Spleen (tissue), 11 donors: ENCODE data around the gene ZNF132. TPM values are rescaled to one million over a fixed set of nuclear protein-coding genes. Genes with fewer than 3 reads are reported as not detected.

Experiments
- DNase-seq: peaks from one replicate; pipeline ENCODE4 v3.0.0-alpha.2; 2020
- H3K27ac ChIP-seq, 8 donors: fragments of 200-600 bp; sonication (generic) in 7 of 8; 1 replicate in 4 of 8; 2 replicates in 4 of 8; pipeline versions ENCODE4 v1.5.0 to v1.8.0; 2016 to 2021; ENCODE audit warnings: inconsistent platforms in 4 of 8, mild to moderate bottlenecking in 4 of 8, moderate library complexity in 1 of 8
- H3K27me3 ChIP-seq, 7 donors: fragments of 200-600 bp; sonication (generic) in 6 of 7; replicated peaks in 1 of 7; 1 replicate in 4 of 7; 2 replicates in 3 of 7; pipeline versions ENCODE4 v1.5.0 to v1.8.0; 2016 to 2021; ENCODE audit warnings: inconsistent platforms in 3 of 7, mild to moderate bottlenecking in 1 of 7
- H3K36me3 ChIP-seq, 6 donors: fragments of 200-600 bp; sonication (generic) in 5 of 6; 1 replicate in 4 of 6; 2 replicates in 2 of 6; pipeline versions ENCODE4 v1.5.0 to v1.8.0; 2016 to 2021; ENCODE audit warnings: inconsistent platforms in 2 of 6
- H3K4me1 ChIP-seq, 6 donors: fragments of 200-600 bp; sonication (generic) in 5 of 6; 1 replicate in 3 of 6; 2 replicates in 3 of 6; pipeline versions ENCODE4 v1.5.0 to v1.8.0; 2016 to 2021; ENCODE audit warnings: inconsistent platforms in 3 of 6
- H3K4me3 ChIP-seq, 8 donors: fragments of 200-600 bp; sonication (generic) in 7 of 8; 1 replicate in 4 of 8; 2 replicates in 4 of 8; pipeline versions ENCODE4 v1.5.0 to v1.8.0; 2016 to 2021; ENCODE audit warnings: inconsistent platforms in 4 of 8, mild to moderate bottlenecking in 4 of 8, moderate library complexity in 2 of 8
- H3K9me3 ChIP-seq, 8 donors: fragments of 200-600 bp; sonication (generic) in 7 of 8; 1 replicate in 4 of 8; 2 replicates in 4 of 8; pipeline versions ENCODE4 v1.5.0 to v1.8.0; 2016 to 2021; ENCODE audit warnings: inconsistent platforms in 4 of 8
- CTCF ChIP-seq, 11 experiments: fragments of 200-600 bp in 7 of 11; fragments of 450-650 bp in 4 of 11; sonication (generic) in 4 of 11; IDR thresholded peaks in 8 of 11; conservative IDR thresholded peaks in 3 of 11; 1 replicate in 7 of 11; 2 replicates in 4 of 11; pipeline versions ENCODE4 v1.4.0 to v1.8.0; 2016 to 2021; ENCODE audit warnings: antibody characterized with exemption in 11 of 11, inconsistent platforms in 4 of 11, mild to moderate bottlenecking in 1 of 11
- POLR2A ChIP-seq, 3 donors: fragments of 450-650 bp; IDR thresholded peaks; one replicate each; pipeline ENCODE4 v1.5.1; 2017; ENCODE audit warnings: antibody characterized with exemption in 3 of 3, mild to moderate bottlenecking in 1 of 3
- POLR2AphosphoS5 ChIP-seq, 3 donors: sonication (generic); formaldehyde crosslinking; IDR thresholded peaks; one replicate each; pipeline ENCODE4 v1.5.1; 2017; ENCODE audit warnings: antibody characterized with exemption in 3 of 3
- WGBS, 5 donors: extraction: QIAGEN DNeasy Blood & Tissue Kit in 3 of 5; methylation state at CpG; one replicate each; pipeline versions ENCODE4 v1.1.5 to v1.1.7; 2013 to 2018; 5-methylcytosine and 5-hydroxymethylcytosine counted together
- intact Hi-C: fragments of 100-400 bp; cut with DNase I; formaldehyde crosslinking; loops from one replicate; pipeline ENCODE4 v1.15.0; 2023; ENCODE audit warnings: low total_unique reads
- polyA plus RNA-seq, 3 donors: library from polyadenylated mRNA; stranded (reverse); fragments of 200-250 nt; gene quantifications; one replicate each; pipeline ENCODE4 v1.2.1, GENCODE V29; 2013
- total RNA-seq, 7 donors: library from RNA; depleted of rRNA in 3 of 7; stranded (reverse); fragments of >200 nt in 3 of 7; fragmentation: NEBNext Ultra II Directional in 4 of 7; extraction: Animal tissue kit (Norgen Biotek cat#: 25700) in 4 of 7; gene quantifications; one replicate each; pipeline versions ENCODE4 v1.1.0 to v1.2.1, GENCODE V29; 2016 to 2021
- donor health status: healthy with polysubstance abuse.
- donor health status: DM: no; HTN: no; CAD: no; lungs with moderate emphysema.
- donor health status: DM: no; HTN: no; CAD: no.
- donor health status: Bipolar disorder and iron deficiency.
- donor health status: healthy.
- donor health status: DM: no; HTN: no; CAD: no.
- donor health status: DM: yes; HTN: yes; CAD: no.

Gene ZNF132
- total and polyA plus RNA-seq, 10 donors, result 0.96 to 10.9 (median 5.4) TPM

- no peak for DNase-seq
- no peaks in the 10 kb centered on the region for H3K9me3 ChIP-seq
- TF ChIP-seq CTCF (IDR thresholded peaks at IDR 0.05 in 8 of 11, conservative IDR thresholded peaks at IDR 0.05 in 3 of 11) (no peak), POLR2A (IDR thresholded peaks at IDR 0.05) (no peak), POLR2AphosphoS5 (IDR thresholded peaks at IDR 0.05) (no peak)
- intact Hi-C loops, result no loop called here
- H3K27ac ChIP-seq, result peak overlapping the region in 4 of 8 donors; percentile 51 to 83 (median 81)
- H3K4me1 ChIP-seq, result peaks cover 7 to 40% (median 29%) of the 10 kb centered on the region in 6 donors
- WGBS, 5 donors, result 59 to 73% (median 68%) methylated on average over 18 of the region's 18 CpGs
- peaks cover 0 to 2% (median under 1%) of the 10 kb centered on the region in 6 donors for H3K36me3 ChIP-seq
- peak overlapping the region; percentile 30 to 77 (median 54) for H3K4me3 ChIP-seq
- H3K27me3 ChIP-seq, result peaks cover 0 to 37% (median 18%) of the 10 kb centered on the region in 7 donors
Measured at GRCh38 chr19:58400316-58400915, 39.5 kb downstream of the ZNF132 start.

- no peak for DNase-seq
- Histone ChIP-seq H3K4me3 (no peak overlapping the region), H3K27me3 (peaks cover 0 to 39% (median 18%) of the 10 kb centered on the region in 7 donors), H3K9me3 (no peaks in the 10 kb centered on the region), H3K4me1 (peaks cover 7 to 41% (median 29%) of the 10 kb centered on the region in 6 donors), H3K27ac (no peak overlapping the region), H3K36me3 (peaks cover 0 to 7% (median 4%) of the 10 kb centered on the region in 6 donors)
- TF ChIP-seq POLR2AphosphoS5 (IDR thresholded peaks at IDR 0.05), result no peak
- no peak for TF ChIP-seq POLR2A (IDR thresholded peaks at IDR 0.05)
- no peak for TF ChIP-seq CTCF (IDR thresholded peaks at IDR 0.05 in 8 of 11, conservative IDR thresholded peaks at IDR 0.05 in 3 of 11)
- intact Hi-C loops, result no loop called here
- WGBS, 5 donors, result 90 to 100% (median 95%) methylated on average over 1 to 3 of the region's 3 CpGs
Measured at GRCh38 chr19:58399903-58400302, 40.0 kb downstream of the ZNF132 start.

- no peaks in the 10 kb centered on the region for H3K9me3 ChIP-seq
- H3K4me1 ChIP-seq, result peaks cover 7 to 41% (median 29%) of the 10 kb centered on the region in 6 donors
- 93 to 98% (median 95%) methylated on average over 5 to 6 of the region's 6 CpGs for WGBS, 5 donors
- no peak for DNase-seq
- no peak overlapping the region for H3K4me3 ChIP-seq
- H3K27ac ChIP-seq, result no peak overlapping the region
- intact Hi-C loops, result no loop called here
- TF ChIP-seq POLR2AphosphoS5 (IDR thresholded peaks at IDR 0.05), result no peak
- TF ChIP-seq CTCF (IDR thresholded peaks at IDR 0.05 in 8 of 11, conservative IDR thresholded peaks at IDR 0.05 in 3 of 11), result no peak
- TF ChIP-seq POLR2A (IDR thresholded peaks at IDR 0.05), result no peak
- peaks cover 0 to 39% (median 18%) of the 10 kb centered on the region in 7 donors for H3K27me3 ChIP-seq
- H3K36me3 ChIP-seq, result peaks cover 0 to 20% (median 18%) of the 10 kb centered on the region in 6 donors
Measured at GRCh38 chr19:58398545-58398944, 41.4 kb downstream of the ZNF132 start.

- Histone ChIP-seq H3K27me3 (peaks cover 0 to 39% (median 18%) of the 10 kb centered on the region in 7 donors), H3K9me3 (no peaks in the 10 kb centered on the region), H3K4me1 (peaks cover 7 to 41% (median 29%) of the 10 kb centered on the region in 6 donors), H3K36me3 (peaks cover 3 to 25% (median 22%) of the 10 kb centered on the region in 6 donors), H3K27ac (no peak overlapping the region), H3K4me3 (no peak overlapping the region)
- intact Hi-C loops, result no loop called here
- DNase-seq, result no peak
- no peak for TF ChIP-seq POLR2AphosphoS5 (IDR thresholded peaks at IDR 0.05)
- TF ChIP-seq POLR2A (IDR thresholded peaks at IDR 0.05), result no peak
- no peak for TF ChIP-seq CTCF (IDR thresholded peaks at IDR 0.05 in 8 of 11, conservative IDR thresholded peaks at IDR 0.05 in 3 of 11)
- 79 to 88% (median 85%) methylated on average over 4 of the region's 4 CpGs for WGBS, 5 donors
Measured at GRCh38 chr19:58398087-58398486, 41.9 kb downstream of the ZNF132 start.
